22Rv1 (cell line): ENCODE results near the gene XRCC2.
"Not testable (repeated sequence)": the region's sequence is repeated elsewhere in the genome, so short reads cannot be mapped to it uniquely, and the experiment has no call there.

Experiments used
- H3K27ac ChIP-seq: fragments of 450-650 bp; 2 replicates; pipeline ENCODE4 v1.5.1; 2017
- CTCF ChIP-seq: fragments of 450-650 bp; IDR thresholded peaks from 2 replicates; pipeline ENCODE4 v1.5.1; 2017; ENCODE audit warnings: mild to moderate bottlenecking
- ZFX ChIP-seq: fragments of 450-650 bp; IDR thresholded peaks from 2 replicates; pipeline ENCODE4 v1.6.1; 2017; ENCODE audit warnings: antibody characterized with exemption, borderline replicate concordance

XRCC2 gene

GRCh38 chr7:152663148-152663740, 12.7 kb downstream of the XRCC2 start:
- TF ChIP-seq CTCF = no peak
- TF ChIP-seq ZFX = no peak
- no peak overlapping the region for H3K27ac ChIP-seq

GRCh38 chr7:152661479-152661878, 14.5 kb downstream of the XRCC2 start:
- TF ChIP-seq CTCF (no peak), ZFX (no peak)
- no peak overlapping the region for H3K27ac ChIP-seq

DNA sequence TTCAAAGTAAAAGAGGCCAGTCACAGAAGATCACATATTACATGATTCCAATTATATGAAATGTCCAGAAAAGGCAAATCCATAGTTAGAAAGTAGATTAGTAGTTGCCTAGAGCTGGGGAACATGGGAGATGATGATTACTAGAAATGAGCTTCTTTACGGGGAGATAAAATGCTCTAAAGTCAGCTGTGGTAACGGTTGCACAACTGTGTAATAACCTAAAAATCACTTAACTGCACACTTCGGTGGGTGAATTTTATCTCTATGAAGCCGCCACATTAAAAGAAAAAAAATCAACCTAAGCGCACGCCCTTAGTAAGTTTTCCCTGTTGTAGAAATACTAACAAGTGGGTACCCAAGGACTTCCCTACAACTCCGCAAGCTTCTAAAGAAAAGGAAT, 15.9 kb downstream of the XRCC2 start:
- TF ChIP-seq ZFX = no peak
- no peak for TF ChIP-seq CTCF
- no peak overlapping the region for H3K27ac ChIP-seq

- H3K27ac ChIP-seq = no peak overlapping the region
- TF ChIP-seq CTCF (no peak), ZFX (no peak)
These were observed 21.0 kb downstream of the XRCC2 start for GRCh38 chr7:152654971-152655370.

- no peak overlapping the region for H3K27ac ChIP-seq
- TF ChIP-seq ZFX (no peak), CTCF (no peak)
These were observed 26.7 kb downstream of the XRCC2 start for GRCh38 chr7:152649220-152649619.

DNA sequence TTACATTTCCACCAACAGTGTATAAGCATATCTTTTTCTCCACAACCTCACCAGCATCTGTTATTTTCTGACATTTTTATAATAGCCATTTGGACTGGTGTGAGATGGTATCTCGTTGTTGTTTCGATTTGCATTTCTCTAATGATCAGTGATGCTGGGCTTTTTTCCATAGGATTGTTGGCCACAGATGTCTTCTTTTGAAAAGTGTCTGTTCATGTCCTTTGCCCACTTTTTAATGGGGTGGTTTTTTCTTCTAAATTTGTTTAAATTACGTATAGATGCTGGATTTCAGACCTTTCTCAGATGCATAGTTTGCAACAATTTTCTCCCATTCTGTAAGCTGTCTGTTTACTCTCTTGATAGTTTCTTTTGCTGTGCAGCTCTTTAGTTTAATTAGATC, 28.9 kb downstream of the XRCC2 start:
- no peak overlapping the region for H3K27ac ChIP-seq
- TF ChIP-seq CTCF (no peak), ZFX (no peak)

- not testable (repeated sequence) for H3K27ac ChIP-seq
These were observed 29.4 kb downstream of the XRCC2 start for GRCh38 chr7:152646579-152646978.

GRCh38 chr7:152643979-152644559, 31.9 kb downstream of the XRCC2 start:
- TF ChIP-seq ZFX = no peak
- no peak; the same call in 1 of the 2 replicates for TF ChIP-seq CTCF
- no peak overlapping the region for H3K27ac ChIP-seq
